HS-5 (cell line): ENCODE results near the gene VPS41.

Source experiments
- DNase-seq: peaks from one replicate; pipeline ENCODE4 v3.0.0-alpha.2; 2012; ENCODE audit warnings: low read depth

VPS41 gene

DNA sequence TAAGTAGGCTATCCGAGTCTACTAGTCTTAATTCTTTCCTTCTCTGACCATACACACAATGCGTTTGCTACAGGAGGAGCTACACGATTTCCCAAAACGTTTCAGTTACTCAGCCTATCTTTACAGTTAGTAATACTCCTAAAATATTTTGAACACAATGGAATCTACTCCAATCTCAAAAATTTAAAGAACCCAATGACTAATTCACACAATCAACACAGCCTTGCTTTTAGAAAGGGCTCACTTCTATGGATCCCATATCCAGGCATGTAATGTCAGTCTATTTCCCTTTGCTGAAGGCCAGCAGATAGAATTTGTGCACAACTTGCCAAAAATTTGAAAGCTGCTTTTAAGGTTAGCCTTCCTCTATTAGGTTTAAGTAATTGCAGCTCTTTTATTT is 107.2 kb downstream of the VPS41 start:
- no peak for DNase-seq

DNA sequence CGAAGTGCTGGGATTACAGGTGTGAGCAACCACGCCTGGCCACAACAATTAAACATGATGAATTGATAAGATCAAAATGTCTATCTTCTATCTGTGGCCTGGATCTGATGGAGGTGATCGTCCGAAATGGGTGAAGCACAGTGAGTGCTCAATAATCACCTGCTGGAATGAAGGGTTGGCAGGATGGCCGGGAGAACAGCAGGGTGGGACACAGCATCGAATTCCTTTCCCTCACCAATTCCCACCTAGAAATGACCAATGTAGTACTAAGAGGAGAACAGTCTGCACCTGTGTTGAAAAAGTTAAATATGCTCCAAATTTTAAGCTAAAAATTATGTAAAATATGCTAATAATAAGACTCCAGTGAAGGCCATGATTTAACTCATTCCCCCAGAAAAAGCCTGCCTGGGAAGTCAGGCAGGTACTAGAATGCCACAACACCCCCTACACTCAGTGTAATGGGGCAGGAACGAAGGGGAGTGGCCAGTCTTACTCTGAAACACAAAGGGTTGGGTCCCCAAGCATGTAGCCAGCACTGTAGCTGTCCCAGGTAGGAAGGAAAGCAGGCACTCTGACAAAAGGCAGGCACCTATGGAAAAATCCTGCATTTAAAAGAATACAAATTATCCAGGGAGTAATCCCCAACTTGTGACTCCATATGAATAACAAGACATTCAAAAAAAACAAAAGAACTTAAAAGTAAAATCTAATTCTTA is 110.3 kb downstream of the VPS41 start:
- no peak for DNase-seq

DNA sequence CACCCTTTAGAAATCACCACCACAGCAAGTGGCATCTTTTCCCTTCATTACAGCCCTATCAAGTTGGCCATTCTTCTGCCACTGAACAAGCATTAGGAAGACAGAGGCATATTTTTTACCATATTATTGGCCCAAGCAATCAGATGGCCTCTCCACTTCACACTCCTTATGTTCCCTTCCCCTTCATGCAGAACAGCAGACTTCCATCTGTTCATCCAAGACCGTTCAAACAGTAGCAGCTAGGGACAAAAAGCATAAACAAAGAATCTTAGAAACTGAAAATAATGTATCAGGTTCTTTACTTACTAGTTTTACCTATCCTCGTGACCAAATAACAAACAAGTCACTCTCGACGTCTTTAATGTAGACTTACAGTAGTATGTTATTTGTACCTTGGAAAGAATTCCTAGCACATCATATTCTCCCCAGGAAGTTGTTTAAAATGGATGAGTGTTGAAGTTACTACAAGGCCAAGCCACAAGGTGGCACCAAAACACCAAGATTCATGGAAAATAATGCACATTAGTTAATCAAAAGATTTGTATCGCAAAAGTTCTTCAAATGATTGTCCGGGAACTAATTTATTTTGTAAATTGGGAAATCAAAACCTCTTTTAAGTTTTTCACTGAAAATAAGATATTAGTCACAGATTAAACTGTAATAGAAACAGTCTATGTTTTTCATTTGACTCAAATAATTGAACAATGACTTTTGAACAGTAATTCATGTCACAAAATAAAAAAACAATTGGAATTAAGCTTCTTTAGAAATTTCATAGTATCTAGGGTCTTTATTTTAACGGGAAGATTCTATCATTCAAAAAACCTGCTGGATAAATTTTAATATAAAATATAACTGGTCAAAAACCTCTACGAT is 112.1 kb downstream of the VPS41 start:
- peak; percentile 57 for DNase-seq

DNA sequence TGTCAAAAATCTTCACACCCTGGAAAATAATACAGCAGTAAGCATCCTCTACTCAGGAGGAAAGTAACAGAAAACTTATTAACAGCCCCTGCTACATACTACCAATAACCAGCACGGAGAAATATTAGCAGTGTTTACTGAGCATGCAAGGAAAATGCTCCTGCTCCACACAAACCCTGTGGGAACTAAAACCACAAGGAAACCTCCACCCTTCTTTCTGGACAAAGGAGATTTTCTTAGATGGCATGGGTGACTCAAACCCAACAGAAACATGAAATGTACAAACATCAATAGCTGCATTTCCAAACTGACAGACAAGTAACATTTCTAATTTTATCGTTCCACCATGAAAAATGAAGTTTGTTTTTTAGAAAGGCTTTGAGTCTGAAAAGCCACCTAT is 113.4 kb downstream of the VPS41 start:
- DNase-seq: no peak

DNA sequence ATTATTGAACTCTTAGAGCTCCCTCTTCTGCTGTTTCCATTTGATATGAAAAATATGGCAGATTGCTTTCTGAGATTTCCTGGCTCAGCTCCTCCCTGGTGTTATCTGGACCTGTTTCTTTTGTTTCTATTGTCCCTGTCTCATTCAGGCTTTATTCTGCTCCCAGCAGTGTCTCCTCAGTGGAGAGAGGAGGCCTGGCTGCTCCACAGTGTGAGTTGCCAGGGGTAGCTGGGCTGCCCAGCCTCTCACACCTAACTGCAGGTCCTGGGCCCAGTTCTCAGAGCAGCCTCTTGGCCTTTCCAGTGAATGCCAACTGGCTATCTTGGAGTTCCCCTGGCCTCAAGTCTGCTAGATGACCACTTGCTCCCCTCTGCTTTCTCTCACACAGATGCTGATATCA is 127.0 kb downstream of the VPS41 start:
- no peak for DNase-seq

DNA sequence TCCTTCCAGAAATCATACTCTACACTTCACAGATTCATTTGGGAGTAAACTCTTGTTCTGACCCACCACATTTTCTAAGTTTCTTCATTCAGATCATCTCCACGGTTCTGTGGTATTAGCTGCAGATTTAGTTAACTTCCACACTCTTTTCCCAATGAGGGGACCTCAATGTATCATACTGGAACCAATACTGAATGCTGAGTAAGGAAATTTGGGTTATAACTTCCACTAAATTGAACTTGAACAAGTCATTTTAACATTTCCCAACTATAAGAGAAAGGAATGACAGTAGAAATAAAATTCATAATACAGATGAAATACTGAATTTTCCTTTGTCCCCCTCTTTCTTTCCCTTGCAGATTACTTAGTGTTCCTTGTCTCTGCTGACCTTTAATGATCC is 131.4 kb downstream of the VPS41 start:
- no peak for DNase-seq

DNA sequence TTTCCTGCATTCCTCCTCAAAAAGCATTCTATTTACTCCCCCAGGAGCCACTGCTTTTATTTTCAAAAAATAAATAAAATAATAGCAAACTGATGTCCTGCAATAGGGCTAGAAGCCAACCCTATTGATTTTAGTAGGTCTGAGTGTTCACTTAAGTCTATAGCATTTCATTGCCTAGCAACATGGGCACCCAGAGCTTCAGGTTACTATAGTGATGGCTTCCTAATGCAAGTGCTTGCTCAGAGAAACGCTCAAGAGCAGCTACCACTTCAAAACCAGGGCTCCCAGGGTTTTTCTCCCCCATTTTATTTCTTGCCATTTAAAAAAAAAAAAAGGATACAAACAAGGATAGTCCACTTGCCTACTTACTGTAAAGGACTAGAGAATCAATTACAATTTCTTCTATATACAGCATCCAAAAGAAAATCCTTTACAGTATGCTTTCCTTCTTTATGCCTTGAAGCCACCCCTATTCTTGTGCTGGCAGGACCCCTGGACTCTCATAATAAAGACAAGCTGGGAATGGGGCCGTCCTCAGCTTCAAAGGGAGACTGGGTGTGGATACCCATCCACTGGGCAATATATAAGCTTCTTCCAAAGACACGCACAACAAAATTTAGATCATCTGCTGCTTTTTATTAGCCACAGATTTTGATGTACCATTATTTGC is 133.3 kb downstream of the VPS41 start:
- no peak for DNase-seq

DNA sequence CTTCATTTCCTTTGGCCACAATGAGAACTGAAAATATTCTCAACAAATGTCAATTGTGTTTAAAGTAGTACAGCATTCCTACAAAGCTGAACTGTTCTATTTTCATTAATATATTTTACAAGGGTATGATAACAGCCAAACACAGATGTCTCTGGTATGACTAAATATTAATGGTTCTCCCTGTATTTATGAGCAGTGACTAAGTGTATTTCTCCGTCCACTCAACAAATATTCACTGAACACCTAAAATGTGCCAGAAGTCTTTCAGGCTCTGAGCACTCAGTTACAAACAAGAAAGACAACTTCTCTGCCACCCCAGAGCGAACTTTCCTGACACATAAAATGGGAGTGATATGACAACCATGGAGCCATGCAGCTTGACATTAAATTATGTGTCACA is 135.6 kb downstream of the VPS41 start:
- DNase-seq: no peak

DNA sequence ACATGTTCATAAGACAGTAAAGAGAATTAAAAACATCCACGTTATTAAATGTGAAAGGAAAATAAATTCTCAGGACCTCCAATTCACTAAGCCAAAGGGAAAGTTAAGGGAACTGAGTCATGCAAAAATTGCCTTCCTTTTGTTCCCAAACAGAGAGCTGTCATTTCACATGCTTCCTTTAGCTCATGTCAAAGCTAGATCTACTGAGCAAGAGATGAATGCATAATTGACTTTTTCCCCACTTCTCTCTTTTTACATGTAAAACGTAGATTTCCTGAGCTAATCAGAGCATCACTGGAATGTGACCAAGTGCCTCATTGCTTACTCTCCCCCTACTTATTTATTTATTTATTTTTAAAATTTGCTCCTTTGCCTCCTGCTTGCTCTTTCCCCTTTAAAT is 148.8 kb downstream of the VPS41 start:
- no peak for DNase-seq

DNA sequence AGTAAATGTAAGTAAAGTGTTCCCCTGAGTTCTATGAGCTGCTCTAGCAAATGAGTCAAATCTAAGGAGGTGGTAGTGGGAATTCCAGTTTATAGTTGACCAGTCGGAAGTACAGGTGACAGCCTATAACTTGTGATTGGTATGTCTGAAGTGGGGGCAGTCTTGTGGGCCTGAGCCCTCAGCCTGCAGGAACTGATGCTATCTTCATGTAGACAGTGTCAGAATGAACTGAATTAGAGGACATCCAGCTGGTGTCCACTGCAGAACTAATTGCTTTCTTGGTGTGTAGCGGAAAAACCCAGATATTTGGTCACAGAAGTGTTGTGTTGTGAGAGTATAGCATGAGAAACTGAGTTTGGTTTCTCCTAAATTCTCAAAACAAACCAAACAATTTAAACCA is 150.0 kb downstream of the VPS41 start:
- no peak for DNase-seq

DNA sequence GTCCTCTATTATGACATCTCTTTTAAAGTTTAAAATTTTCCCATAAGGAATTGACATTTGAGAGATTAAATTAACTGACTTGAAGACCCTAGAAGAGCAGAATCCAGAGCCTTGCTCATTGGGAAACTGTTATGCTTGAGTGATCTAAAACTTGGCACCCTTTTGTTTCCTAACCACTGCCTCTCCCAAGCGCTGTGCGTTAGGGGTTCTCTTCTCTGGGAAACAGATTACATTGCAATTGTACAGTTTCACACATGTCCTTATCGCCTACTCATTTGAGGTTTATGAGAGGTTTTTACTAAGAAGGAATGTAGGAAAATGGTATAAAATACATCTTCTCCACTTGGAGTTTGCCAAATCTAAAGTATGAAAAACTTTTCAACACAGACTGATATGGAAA is 151.1 kb downstream of the VPS41 start:
- no peak for DNase-seq

DNA sequence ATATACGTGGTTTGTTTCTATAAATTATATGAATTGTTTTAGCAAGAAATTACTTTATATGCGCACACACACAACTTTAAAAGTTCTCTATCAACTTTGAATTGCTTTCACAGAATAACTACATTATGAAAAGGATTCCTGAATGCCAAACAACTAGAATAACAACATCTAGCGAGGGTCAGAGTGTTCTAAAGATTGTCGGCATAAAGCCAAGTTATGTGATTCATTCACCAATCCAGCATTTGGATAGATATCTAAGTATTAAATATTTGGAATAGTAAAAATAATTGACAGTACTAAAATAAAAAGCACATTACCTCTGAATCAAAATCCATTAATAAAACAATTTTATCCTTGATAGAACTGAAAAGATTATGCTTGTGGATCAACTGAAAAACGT is 152.5 kb downstream of the VPS41 start:
- no peak for DNase-seq

DNA sequence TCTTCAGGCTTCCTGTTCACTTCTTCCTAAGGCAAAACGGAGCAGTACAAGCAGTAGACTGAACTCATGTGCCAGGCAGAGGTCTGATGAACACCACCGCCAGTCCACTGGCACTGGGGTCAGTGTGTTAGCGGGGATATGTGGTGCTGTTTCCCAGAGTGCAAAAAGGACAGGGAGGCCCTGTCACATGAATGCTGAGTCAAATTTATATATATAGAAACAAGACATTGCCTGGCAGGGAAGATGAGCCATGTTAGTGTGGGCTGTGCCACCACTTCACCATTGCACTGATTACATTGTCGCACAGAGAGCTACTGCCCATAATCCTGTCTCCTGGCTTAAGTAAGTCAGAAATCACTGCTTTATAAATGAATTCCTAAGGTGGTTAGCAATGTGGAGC is 155.6 kb downstream of the VPS41 start:
- no peak for DNase-seq

DNA sequence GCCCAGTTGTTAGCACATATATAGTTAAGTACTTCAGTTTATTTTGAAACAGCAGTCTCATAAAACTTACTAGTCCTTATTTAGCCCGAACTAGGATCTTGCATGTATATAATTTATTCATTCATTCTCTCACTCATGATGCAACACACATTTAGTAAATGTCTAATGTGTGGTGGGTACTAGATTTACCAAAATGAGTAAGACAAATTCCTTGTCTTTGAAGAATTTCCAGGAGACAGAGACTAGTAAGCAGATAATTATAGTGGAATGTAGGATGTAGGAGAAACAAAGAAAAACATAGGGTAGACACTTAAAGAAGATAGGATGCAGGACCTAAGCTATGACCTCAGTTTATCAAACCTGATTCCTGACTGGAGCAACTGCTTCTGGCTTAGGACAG is 157.6 kb downstream of the VPS41 start:
- DNase-seq: peak; percentile 68

DNA sequence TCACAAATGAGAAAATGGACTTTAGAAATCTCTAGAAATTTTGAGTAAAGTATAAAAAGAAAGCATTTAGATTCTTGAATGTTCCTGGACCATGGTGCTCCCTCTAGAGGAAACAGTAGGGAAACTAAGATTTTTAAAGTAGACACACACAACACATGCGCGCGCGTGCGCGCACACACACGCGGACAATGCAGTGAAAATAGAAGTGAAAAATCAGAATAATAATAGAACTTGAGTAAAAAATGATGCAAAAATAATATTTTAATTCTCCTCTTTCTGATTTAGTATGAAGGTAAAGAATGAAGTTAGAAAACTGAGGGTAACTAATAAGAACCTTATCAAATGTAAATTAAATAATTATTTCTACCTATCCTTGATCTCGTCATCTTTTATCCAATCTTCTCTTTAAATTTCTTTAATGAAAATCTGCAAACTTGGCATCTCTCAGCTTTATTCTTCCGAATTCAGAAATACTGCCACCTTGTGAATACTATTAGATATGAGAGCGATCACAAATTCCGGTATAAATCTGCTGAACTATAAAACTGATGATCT is 160.9 kb downstream of the VPS41 start:
- no peak for DNase-seq

DNA sequence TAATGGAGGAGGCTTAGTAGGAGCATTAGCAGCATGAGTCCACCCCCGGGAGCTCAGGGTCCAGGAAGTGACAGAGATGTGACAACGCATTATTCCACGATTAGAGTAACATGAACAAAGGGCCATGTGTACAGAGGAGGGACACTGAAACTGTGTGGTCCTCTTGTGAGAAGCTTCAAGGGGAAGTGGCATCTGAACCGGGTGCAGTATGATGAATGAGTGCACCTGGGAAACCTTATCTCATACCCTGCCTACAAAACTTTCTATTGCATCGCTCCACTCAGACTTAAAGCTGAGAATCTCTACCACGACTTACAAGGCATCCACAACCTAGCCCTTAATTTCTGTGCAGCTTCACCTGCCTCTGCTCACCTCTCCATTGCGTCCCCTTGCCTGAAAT is 162.6 kb downstream of the VPS41 start:
- DNase-seq: no peak

DNA sequence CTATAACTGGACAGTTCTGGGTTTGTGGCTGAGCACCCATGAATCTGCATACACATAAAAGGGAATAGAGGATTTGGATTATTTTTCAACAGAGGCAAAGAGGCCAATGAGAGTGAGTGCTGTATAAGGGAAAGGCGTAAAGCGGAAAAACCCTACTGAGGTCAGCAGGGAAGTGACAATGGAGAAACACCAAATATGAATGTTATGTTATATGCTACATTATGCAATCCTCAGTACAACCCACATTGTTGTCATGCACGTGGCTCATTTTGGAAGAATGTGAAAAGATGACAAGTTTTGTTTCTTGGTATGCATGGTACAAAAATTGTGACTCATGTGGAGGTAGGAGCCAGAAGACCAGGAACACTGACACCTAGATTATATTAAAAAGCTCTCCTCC is 164.2 kb downstream of the VPS41 start:
- DNase-seq: peak; percentile 97

DNA sequence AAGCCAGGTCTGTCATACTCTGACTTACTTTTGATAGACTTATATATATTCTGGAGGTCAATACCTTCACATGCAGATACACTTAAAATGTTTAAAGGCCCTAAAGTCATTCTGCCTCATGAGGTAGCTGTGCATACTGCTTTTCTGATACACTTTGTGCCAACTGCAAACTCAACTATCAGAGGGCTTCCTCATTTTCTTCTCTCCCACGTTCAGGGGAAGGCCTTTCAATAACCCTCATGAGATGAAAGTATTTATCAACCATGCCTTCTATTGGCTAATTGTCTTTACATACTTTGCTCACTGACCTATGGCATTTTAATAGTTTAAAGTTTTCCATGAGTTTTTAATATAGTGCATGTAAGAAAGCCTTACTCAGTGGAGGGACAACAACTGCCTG is 165.1 kb downstream of the VPS41 start:
- no peak for DNase-seq

DNA sequence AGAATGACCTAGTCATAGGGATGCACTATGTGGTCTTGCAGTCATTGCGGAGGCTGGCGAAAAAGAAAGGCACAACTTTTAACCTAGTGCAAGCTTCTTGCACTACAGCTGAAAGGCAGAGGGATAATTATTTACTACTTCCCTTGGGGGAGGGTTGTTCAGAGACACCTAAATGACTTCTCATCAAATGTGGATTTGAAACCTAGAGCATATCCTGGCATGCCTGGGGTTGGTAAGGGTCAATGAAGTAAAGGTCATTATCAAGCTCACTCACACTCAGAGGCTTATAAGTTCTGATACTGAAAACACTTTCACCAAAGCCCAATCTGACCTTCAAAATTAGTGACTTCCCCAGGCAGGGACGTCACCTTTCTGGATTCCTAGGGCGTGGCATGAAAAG is 168.9 kb downstream of the VPS41 start:
- no peak for DNase-seq

DNA sequence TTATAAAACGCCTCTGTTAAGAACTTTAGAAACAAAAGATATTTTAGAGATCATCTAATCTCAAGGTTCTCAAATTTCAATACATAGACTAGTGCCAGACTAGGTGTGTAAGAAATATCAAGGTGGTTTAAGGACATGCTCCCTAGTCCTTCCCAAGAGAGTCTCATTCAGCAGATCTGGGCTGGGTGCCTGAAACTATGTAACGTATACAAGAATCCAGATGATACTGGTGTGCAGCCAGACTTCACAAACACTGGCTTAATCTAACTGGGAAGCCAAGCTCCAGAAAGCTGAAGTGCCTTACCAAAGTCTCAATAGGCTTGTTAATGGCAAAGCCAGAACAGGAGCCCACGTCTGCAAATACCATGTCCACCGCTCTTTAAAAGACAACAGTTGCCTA is 172.9 kb downstream of the VPS41 start:
- no peak for DNase-seq

DNA sequence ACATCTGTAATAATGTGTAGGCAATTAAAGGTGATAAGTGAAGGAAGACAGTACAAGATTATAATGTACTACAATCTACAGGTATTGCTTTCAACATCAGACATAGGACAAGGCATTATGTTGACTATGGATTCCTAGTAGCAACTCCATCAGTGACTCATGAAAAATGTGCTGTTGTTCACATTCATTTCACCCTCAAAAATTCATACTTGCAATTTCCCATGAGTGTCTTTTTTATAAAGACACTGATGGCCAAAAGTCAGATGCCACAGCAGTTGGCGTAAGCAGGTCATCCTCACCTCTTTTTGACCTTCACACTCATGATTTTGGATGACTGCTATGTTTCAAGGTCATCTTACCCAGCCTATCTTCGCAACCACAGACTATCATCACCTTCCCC is 177.8 kb downstream of the VPS41 start:
- DNase-seq: no peak

DNA sequence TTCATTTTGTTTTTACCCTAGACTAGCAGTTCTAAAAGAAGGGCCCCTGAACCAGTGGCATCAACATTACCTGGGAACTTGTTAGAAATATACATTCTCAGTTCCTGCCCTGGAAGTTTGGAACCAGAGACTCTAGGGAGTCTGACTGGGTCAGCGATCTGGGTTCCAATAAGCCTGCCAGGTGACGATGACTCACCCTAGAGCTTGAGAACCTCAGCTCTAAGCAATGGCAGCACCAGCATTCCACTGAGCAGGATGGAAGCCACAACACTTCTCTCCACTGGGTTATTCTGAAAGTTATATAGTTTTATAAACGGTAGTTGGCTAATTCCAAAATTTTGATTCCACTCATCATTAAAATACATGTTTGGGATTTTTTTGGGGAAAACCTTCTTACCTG is 180.8 kb downstream of the VPS41 start:
- DNase-seq: no peak
